GM12864 (cell line): ENCODE data around the gene KRTAP10-1.
"Not testable (repeated sequence)": the region's sequence is repeated elsewhere in the genome, so short reads cannot be mapped to it uniquely, and the experiment has no call there.

ENCODE experiments used
- DNase-seq: peaks from one replicate; pipeline ENCODE4 v3.0.0-alpha.2; 2011; ENCODE audit warnings: low read depth
- H3K4me3 ChIP-seq: 2 replicates; pipeline ENCODE4 v1.5.1; 2011; ENCODE audit warnings: mild to moderate bottlenecking, low read depth, low read length, control low read depth
- TF ChIP-seq, protein P1 (sequence below): IDR thresholded peaks from 2 replicates; pipeline ENCODE4 v1.5.1; 2011; ENCODE audit warnings: low read depth, mild to moderate bottlenecking, moderate library complexity, low read length, control low read depth, inconsistent platforms; ENCODE audit errors: missing control alignments

KRTAP10-1 gene

DNA sequence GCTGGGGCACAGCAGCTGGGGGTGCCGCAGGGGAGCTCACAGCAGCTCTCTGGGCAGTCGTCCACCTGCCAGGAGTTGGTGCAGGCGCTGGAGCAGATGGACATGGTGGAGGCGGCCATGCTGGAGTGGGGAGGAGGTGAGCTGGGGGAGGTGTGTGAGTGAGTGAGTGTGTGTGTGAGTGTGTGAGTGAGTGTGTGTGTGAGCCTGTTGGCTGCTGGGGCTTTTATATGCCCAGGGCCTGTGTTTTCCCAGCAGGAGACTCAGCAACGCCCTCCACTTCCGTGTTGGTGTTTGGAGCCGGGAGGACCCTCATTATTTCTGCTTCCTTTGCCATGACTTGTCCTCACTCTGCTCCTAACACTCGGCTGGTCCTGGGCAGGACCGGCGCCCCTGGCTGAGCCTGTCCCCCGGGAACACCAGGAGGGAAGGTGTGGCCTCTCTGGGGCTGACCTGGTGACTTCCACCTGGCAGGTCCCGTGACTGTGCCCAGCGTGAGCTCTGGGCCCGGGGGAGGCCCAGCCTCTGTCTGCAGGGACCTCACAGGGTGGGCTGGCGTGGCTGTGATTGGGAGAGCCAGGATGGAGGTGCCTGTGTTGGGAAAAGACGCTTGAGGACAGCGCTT is 11.5 kb upstream of the KRTAP10-1 start, which contains the start of gene KRTAP10-2:
Gene KRTAP10-2, minus strand, starts transcription at position 166 of the 622 bp plus-strand sequence. Its CDS starts 47 bp downstream, at position 119.
- TF ChIP-seq, protein P1, sequence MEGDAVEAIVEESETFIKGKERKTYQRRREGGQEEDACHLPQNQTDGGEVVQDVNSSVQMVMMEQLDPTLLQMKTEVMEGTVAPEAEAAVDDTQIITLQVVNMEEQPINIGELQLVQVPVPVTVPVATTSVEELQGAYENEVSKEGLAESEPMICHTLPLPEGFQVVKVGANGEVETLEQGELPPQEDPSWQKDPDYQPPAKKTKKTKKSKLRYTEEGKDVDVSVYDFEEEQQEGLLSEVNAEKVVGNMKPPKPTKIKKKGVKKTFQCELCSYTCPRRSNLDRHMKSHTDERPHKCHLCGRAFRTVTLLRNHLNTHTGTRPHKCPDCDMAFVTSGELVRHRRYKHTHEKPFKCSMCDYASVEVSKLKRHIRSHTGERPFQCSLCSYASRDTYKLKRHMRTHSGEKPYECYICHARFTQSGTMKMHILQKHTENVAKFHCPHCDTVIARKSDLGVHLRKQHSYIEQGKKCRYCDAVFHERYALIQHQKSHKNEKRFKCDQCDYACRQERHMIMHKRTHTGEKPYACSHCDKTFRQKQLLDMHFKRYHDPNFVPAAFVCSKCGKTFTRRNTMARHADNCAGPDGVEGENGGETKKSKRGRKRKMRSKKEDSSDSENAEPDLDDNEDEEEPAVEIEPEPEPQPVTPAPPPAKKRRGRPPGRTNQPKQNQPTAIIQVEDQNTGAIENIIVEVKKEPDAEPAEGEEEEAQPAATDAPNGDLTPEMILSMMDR = no peak
- no peak for DNase-seq
- no peak within 1 kb of the TSS for H3K4me3 ChIP-seq

DNA sequence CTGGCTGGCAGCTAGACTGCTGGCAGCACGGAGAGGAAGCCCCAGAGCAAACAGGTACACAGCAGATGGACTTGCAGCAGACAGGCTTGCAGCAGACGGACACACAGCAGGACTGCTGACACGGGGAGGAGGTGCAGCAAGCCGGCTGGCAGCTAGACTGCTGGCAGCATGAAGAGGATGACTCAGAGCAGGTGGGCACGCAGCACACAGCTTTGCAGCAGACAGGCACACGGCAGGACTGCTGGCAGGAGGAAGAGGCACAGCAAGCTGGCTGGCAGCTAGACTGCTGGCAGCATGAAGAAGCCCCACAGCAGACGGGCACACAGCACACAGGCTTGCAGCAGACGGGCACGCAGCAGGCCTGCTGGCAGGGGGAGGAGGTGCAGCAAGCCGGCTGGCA is 10.8 kb upstream of the KRTAP10-1 start:
- no peak overlapping the region for H3K4me3 ChIP-seq
- no peak for DNase-seq
- TF ChIP-seq, protein P1 = no peak

DNA sequence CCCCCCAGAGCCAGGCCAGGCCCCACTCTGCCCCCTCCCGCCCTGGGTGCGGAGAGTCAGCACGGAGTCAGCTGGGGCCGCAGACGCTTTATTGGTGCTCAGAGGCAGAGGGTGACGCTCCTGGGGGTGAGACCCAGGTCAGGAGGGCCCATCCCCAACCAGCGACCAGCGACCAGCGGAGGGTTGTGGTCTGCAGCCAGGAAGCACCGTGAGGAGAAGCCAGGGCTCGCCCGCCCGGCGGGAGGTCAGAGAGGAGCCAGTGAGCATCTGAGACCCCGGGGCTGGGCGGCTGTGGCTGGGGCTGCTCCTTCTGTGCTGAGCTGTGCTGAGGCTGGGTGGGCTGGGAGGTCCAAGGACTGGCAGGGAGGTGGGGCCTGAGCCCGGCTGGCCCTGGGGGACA is 10.3 kb upstream of the KRTAP10-1 start:
- H3K4me3 ChIP-seq, DNase-seq: not testable (repeated sequence)

DNA sequence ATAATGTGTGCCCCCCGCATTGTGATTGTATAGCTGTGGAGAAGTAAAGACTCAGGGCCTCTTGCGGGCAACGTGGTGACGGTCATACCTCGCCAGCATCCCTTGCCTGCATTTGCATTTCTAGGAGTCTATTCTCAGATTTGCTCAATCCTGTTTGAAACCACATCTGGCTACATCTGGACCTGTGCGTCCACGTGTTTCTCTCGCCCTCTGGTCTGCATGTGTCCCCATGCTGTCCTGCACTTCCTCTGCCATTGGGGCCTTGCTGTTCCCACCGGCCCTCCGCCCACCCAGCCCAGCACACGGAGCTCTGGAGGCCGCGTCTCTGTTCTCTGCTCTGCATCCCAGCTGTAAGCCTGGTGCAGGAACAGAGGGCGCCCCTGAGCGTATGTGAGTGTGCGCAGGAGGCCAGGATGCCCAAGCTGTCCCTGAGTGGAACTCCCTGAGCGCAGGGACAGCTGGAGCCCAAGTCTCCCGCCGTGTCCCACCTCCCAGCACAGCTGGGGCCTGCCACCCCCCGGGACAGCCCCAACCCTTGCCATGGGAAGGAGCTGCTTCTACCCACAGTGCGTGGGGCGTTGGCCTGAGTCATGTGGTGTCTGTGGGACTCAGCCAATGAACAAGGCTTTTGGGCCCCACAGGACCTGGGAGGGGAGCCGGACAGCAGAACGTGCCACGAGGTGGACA is 9.7 kb upstream of the KRTAP10-1 start:
- TF ChIP-seq, protein P1 = no peak
- no peak for DNase-seq
- H3K4me3 ChIP-seq = no peak overlapping the region

DNA sequence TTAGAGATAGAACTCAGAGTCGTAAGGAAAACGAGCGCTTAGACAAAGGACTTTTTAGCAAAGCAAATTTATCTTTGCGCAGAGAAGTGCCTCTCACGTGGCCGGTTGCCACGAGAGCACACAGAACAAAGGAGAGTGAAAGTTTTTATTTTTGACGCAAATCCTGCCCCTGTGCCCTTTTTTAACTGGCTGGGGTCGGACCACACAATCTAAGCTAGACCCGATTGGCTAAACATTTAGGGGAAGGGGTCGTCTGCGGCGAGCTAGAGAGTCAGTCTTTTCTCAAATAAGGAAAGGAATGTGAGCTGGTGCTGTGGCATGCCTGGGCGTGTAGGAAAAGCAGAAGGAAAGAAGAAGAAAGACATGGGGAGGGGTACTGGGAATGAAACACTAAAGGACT is 8.9 kb upstream of the KRTAP10-1 start:
- no peak overlapping the region for H3K4me3 ChIP-seq
- no peak for DNase-seq
- TF ChIP-seq, protein P1 = no peak

DNA sequence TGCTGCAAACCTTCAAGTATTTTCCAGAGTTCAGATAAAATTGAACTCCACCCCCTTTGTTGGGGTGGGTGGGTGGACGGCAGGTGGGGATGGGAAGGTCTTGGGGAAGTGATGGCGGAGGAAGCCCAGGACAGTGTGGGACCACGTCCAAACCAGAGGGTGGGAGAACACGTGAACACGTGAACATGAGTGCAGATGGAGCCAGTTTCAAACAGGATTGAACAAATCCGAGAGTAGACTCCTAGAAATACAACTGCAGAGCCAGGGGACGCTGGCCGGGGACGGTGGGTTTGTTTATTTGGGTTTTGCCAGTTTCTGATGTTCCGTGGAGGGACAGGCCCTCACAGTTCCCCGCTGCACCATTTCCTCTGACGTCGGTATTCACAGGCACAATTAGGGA is 8.4 kb upstream of the KRTAP10-1 start:
- TF ChIP-seq, protein P1 = no peak
- no peak for DNase-seq
- no peak overlapping the region for H3K4me3 ChIP-seq

DNA sequence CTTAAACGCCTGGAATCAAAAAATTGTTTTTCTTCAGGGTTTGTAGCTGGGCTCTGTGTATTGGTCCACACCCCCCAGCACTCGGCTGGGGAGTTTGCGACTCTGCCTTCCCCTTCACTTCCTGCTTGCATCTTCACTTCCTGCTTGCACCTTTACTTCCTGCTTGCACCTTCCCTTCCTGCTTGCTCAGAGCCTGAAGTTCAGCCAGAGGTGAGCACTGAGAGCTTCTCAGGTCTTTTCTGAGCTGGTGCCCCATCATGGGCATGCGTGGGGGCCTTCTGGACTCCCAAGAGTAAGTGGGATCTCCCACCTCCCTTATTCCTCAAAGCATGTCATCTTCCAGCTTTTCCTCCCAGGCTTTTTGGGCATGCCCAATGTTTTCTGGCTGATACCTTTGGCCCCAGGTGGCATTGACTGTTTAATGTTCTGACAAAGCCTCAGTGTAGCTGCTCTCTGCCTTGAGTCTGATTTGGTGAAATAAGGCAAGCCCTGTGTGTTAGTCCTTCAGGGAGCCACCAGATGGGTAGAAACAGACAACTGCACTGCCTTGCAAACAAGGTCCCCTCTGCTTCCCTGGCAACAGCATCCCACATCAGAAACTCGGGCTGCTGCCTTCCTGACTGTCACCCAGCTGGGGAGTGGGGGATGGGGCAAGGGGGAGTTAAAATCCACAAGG is 7.8 kb upstream of the KRTAP10-1 start:
- TF ChIP-seq, protein P1 = no peak
- DNase-seq = no peak
- no peak overlapping the region for H3K4me3 ChIP-seq
